HG03565 (cell line): Measurements from ENCODE around the gene NDUFAF2.
"Not testable (repeated sequence)": the region's sequence is repeated elsewhere in the genome, so short reads cannot be mapped to it uniquely, and the experiment has no call there.

Experiments
- ATAC-seq: cut with Tn5 transposase; IDR thresholded peaks from one replicate; pipeline ENCODE4 v1.9.1; 2021; ENCODE audit warnings: mild to moderate bottlenecking, moderate library complexity; ENCODE audit not compliant: unreplicated experiment

NDUFAF2 gene

GRCh38 chr5:60992871-60993270 lies 47.9 kb downstream of the NDUFAF2 start:
- no peak for ATAC-seq

- no peak for ATAC-seq
Measured at GRCh38 chr5:60993425-60993824, 48.4 kb downstream of the NDUFAF2 start.

GRCh38 chr5:60993875-60994571 lies 49.0 kb downstream of the NDUFAF2 start:
- no peak for ATAC-seq

GRCh38 chr5:60996368-60996767 lies 51.4 kb downstream of the NDUFAF2 start:
- no peak for ATAC-seq

GRCh38 chr5:60997721-60998120 lies 52.7 kb downstream of the NDUFAF2 start:
- ATAC-seq = no peak

GRCh38 chr5:61000887-61001286 lies 55.9 kb downstream of the NDUFAF2 start:
- ATAC-seq = no peak

GRCh38 chr5:61001647-61002046 lies 56.6 kb downstream of the NDUFAF2 start:
- no peak for ATAC-seq

- no peak for ATAC-seq
Measured at GRCh38 chr5:61002611-61003355, 57.8 kb downstream of the NDUFAF2 start.

GRCh38 chr5:61004448-61004847 lies 59.4 kb downstream of the NDUFAF2 start:
- ATAC-seq = no peak

- no peak for ATAC-seq
Measured at GRCh38 chr5:61009907-61010306, 64.9 kb downstream of the NDUFAF2 start.

- no peak for ATAC-seq
Measured at GRCh38 chr5:61010467-61011454, 65.8 kb downstream of the NDUFAF2 start.

- ATAC-seq = no peak
Measured at GRCh38 chr5:61018062-61018461, 73.1 kb downstream of the NDUFAF2 start.

- ATAC-seq = no peak
Measured at GRCh38 chr5:61019642-61020041, 74.6 kb downstream of the NDUFAF2 start.

- no peak for ATAC-seq
Measured at GRCh38 chr5:61020415-61020814, 75.4 kb downstream of the NDUFAF2 start.

GRCh38 chr5:61023131-61023530 lies 78.1 kb downstream of the NDUFAF2 start:
- ATAC-seq = no peak

- ATAC-seq = no peak
Measured at GRCh38 chr5:61026004-61026403, 81.0 kb downstream of the NDUFAF2 start.

GRCh38 chr5:61028382-61028781 lies 83.4 kb downstream of the NDUFAF2 start:
- ATAC-seq = no peak

- no peak for ATAC-seq
Measured at GRCh38 chr5:61029456-61030162, 84.6 kb downstream of the NDUFAF2 start.

GRCh38 chr5:61030163-61030482 lies 85.1 kb downstream of the NDUFAF2 start:
- no peak for ATAC-seq

GRCh38 chr5:61031301-61031700 lies 86.3 kb downstream of the NDUFAF2 start:
- ATAC-seq = not testable (repeated sequence)

GRCh38 chr5:61044545-61044944 lies 99.5 kb downstream of the NDUFAF2 start:
- ATAC-seq = no peak
